ENCODE measurements around the gene SLC34A3. TPM values are rescaled to one million over a fixed set of nuclear protein-coding genes. Genes with fewer than 3 reads are reported as not detected.

Gene SLC34A3
- total RNA-seq, 1 experiment from 2014 or later = 0.26 TPM

GRCh38 chr9:137193771-137194170 lies 36.9 kb upstream of the SLC34A3 start:
- intact Hi-C loops (cut with micrococcal nuclease; ENCODE audit: unreplicated experiment) = no loop called here
- DNase-seq = no peak
- no TSS peak for BruUV-seq (replicated peaks)
- no peak overlapping the region for H3K27ac Mint-ChIP-seq (ENCODE audit: unreplicated experiment)
- H3K4me3 Mint-ChIP-seq (ENCODE audit: low read depth, unreplicated experiment) = no peak overlapping the region
- no peaks in the 10 kb centered on the region for H3K9me3 Mint-ChIP-seq (ENCODE audit: low read depth, unreplicated experiment)
- peaks cover 41% of the 10 kb centered on the region for H3K36me3 Mint-ChIP-seq (ENCODE audit: insufficient read depth, unreplicated experiment)
- TF ChIP-seq CTCF (IDR thresholded peaks at IDR 0.05; ENCODE audit: unreplicated experiment) = no peak
- CTCF ChIA-PET = interaction anchor here (0.6 to 1.2 kb wide), 2 partner anchors 33 to 43 kb away, joined by 3 to 4 read pairs; partner anchors contain the start of gene RNF224
- no peaks in the 10 kb centered on the region for H3K27me3 Mint-ChIP-seq (ENCODE audit: unreplicated experiment)
- H3K4me1 Mint-ChIP-seq (ENCODE audit: low read depth, unreplicated experiment) = peaks cover 35% of the 10 kb centered on the region

DNA sequence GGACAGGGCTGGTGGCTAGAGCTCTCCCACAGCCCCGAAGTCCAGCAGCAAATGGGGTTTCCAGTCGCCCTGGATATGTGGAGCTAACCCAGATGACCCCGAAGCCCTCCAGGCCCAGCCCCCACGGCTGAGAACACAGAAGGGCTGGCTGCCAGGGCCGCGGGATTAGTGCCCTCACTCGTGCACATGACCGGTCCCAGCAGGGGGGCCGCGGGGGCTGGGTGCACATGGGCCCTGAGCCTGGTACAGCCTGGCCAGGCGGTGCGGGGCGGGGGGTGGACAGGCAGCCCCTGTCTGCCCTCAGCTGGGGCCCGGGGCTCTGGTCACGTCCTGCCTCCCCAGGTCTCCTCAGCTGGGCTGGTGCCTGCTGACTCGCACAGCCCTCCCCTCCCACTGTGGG lies 36.3 kb upstream of the SLC34A3 start:
- no TSS peak for BruUV-seq (replicated peaks)
- no peak overlapping the region for H3K27ac Mint-ChIP-seq (ENCODE audit: unreplicated experiment)
- no peak for TF ChIP-seq CTCF (IDR thresholded peaks at IDR 0.05; ENCODE audit: unreplicated experiment)
- intact Hi-C loops (cut with micrococcal nuclease; ENCODE audit: unreplicated experiment) = no loop called here
- H3K4me3 Mint-ChIP-seq (ENCODE audit: low read depth, unreplicated experiment) = no peak overlapping the region
- CTCF ChIA-PET = interaction anchor here (1.2 kb wide), 1 partner anchor 42 kb away, joined by 4 read pairs; no protein-coding TSS in a partner anchor
- H3K4me1 Mint-ChIP-seq (ENCODE audit: low read depth, unreplicated experiment) = peaks cover 38% of the 10 kb centered on the region
- H3K36me3 Mint-ChIP-seq (ENCODE audit: insufficient read depth, unreplicated experiment) = peaks cover 41% of the 10 kb centered on the region
- H3K9me3 Mint-ChIP-seq (ENCODE audit: low read depth, unreplicated experiment) = no peaks in the 10 kb centered on the region
- DNase-seq = no peak
- no peaks in the 10 kb centered on the region for H3K27me3 Mint-ChIP-seq (ENCODE audit: unreplicated experiment)

- TF ChIP-seq CTCF (IDR thresholded peaks at IDR 0.05; ENCODE audit: unreplicated experiment) = no peak
Observed at GRCh38 chr9:137194909-137195308, 35.8 kb upstream of the SLC34A3 start.

GRCh38 chr9:137195525-137196220 lies 35.0 kb upstream of the SLC34A3 start:
- H3K4me1 Mint-ChIP-seq (ENCODE audit: low read depth, unreplicated experiment) = peaks cover 35% of the 10 kb centered on the region
- peak; percentile 52 for DNase-seq
- H3K36me3 Mint-ChIP-seq (ENCODE audit: insufficient read depth, unreplicated experiment) = peaks cover 41% of the 10 kb centered on the region
- peak overlapping the region; percentile 60 for H3K4me3 Mint-ChIP-seq (ENCODE audit: low read depth, unreplicated experiment)
- no peak for TF ChIP-seq CTCF (IDR thresholded peaks at IDR 0.05; ENCODE audit: unreplicated experiment)
- no peaks in the 10 kb centered on the region for H3K27me3 Mint-ChIP-seq (ENCODE audit: unreplicated experiment)
- BruUV-seq (replicated peaks) = no TSS peak
- CTCF ChIA-PET = interaction anchor here (0.8 to 1.0 kb wide), 2 partner anchors 19 to 28 kb away, joined by 3 to 7 read pairs; no protein-coding TSS in a partner anchor
- H3K9me3 Mint-ChIP-seq (ENCODE audit: low read depth, unreplicated experiment) = no peaks in the 10 kb centered on the region
- intact Hi-C loops (cut with micrococcal nuclease; ENCODE audit: unreplicated experiment) = no loop called here
- H3K27ac Mint-ChIP-seq (ENCODE audit: unreplicated experiment) = no peak overlapping the region

More at GRCh38 chr9:137194909-137195308, 35.8 kb upstream of the SLC34A3 start:
- DNase-seq = no peak
- CTCF ChIA-PET = interaction anchor here (1.0 to 1.2 kb wide), 2 partner anchors 20 to 42 kb away, joined by 3 to 4 read pairs; no protein-coding TSS in a partner anchor
- Mint-ChIP-seq H3K27ac (ENCODE audit: unreplicated experiment) (no peak overlapping the region), H3K36me3 (ENCODE audit: insufficient read depth, unreplicated experiment) (peaks cover 42% of the 10 kb centered on the region), H3K9me3 (ENCODE audit: low read depth, unreplicated experiment) (no peaks in the 10 kb centered on the region), H3K4me1 (ENCODE audit: low read depth, unreplicated experiment) (peaks cover 38% of the 10 kb centered on the region), H3K27me3 (ENCODE audit: unreplicated experiment) (no peaks in the 10 kb centered on the region), H3K4me3 (ENCODE audit: low read depth, unreplicated experiment) (peak overlapping the region; percentile 60)
- intact Hi-C loops (cut with micrococcal nuclease; ENCODE audit: unreplicated experiment) = no loop called here
- no TSS peak for BruUV-seq (replicated peaks)
